ENCODE measurements around the gene METRN.
"Not testable (repeated sequence)": the region's sequence is repeated elsewhere in the genome, so short reads cannot be mapped to it uniquely, and the experiment has no call there.

Gene METRN

DNA sequence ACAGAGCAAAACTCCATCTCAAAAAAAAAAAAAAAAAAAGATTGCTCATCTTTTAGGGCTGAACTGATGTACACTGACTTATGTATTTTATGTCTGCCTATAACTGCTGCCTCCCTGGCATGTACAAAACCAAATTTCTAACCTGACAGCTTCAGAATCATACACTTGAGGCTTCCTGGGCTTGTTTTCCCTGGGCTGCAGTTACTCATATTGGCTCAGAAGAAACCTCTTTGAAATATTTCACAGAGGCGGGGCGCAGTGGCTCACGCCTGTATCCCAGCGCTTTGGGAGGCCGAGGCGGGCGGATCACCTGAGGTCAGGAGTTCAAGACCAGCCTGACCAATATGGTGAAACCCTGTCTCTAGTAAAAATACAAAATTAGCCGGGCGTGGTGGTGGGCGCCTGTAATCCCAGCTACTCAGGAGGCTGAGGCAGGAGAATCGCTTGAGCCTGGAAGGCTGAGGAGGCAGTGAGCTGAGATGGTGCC is 39.2 kb downstream of the METRN start:
- in situ Hi-C loops (cut with HindIII; ENCODE audit: low sequenced_read_pairs): not testable (repeated sequence)

- in situ Hi-C loops (cut with HindIII; ENCODE audit: low sequenced_read_pairs): no loop called here
Measured at GRCh38 chr16:754656-755055, 39.7 kb downstream of the METRN start.

DNA sequence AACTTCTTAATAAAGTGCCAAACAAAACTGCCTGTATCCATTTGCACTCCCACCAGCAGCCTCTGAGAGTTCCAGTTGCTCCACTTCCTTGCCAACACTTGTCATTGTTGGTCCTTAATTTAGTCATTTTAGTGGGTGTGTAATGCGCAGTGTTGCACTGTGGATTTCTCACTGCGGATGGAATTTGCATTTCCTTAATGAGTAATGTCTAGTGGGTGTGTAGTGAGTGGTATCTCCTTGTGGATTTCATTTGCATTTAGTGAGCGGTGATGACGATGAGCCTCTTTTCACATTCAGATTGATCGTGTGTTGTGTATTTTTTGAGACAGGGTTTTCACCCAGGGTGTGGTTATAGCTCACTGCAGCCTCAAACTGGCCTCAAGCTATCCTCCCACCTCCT is 41.5 kb downstream of the METRN start:
- in situ Hi-C loops (cut with HindIII; ENCODE audit: low sequenced_read_pairs): no loop called here

DNA sequence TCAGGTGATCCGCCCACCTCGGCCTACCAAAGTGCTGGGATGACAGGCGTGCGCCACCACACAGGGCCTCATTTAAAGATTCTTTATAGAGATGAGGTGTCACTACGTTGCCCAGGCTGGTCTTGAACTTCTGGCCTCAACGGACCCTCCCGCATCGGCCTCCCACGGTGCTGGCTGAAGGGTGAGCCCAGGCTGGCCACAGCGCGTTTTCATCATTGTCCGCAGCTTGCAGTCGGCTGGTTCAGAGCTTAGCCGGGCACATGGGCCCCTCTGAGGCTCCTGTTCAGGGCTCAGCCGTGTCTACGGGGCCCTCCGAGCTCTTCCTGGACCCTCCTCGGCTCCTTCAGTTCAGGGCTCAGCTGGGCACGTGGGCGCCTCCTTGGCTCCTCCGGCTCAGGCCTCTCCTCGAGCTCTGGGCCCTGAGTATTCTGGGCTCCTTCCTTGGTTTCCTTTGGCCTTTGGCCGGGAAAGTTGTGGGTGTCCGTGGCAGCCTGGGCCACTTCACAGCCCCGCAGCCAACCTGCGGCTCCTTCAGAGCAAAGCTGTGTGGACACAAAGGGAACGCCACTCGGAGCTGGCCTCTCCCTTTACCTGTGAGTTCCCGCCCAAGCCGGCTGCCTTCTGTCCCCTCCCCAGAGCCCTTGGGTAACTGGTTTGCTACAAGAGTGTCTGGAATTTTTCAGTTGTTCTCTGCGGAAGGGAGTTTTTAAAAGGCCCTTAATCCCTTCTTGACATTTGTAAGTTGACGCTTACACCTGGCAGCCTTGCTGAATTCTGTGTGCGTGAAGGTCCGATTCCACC is 44.4 kb downstream of the METRN start:
- in situ Hi-C loops (cut with HindIII; ENCODE audit: low sequenced_read_pairs): no loop called here

DNA sequence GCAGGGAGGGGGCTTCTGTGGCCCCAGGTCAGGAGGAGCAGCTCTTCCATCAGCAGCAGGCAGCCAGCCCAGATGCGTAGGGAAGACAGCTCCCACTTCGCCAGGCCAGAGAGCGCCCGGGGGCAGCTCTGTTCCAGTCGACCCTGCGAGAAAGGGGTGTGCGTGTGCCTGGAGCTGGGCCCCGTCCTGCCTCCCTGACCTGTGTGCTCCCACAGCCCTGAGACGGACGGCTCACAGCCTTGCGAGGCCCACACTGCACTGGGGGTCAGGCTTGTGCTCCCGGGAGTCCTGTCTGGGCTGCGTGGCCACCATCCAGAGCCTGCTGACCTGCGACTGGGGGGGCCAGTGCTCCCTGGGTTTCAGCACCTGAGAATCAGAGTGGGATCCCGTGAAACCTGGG is 45.1 kb downstream of the METRN start:
- in situ Hi-C loops (cut with HindIII; ENCODE audit: low sequenced_read_pairs): no loop called here

DNA sequence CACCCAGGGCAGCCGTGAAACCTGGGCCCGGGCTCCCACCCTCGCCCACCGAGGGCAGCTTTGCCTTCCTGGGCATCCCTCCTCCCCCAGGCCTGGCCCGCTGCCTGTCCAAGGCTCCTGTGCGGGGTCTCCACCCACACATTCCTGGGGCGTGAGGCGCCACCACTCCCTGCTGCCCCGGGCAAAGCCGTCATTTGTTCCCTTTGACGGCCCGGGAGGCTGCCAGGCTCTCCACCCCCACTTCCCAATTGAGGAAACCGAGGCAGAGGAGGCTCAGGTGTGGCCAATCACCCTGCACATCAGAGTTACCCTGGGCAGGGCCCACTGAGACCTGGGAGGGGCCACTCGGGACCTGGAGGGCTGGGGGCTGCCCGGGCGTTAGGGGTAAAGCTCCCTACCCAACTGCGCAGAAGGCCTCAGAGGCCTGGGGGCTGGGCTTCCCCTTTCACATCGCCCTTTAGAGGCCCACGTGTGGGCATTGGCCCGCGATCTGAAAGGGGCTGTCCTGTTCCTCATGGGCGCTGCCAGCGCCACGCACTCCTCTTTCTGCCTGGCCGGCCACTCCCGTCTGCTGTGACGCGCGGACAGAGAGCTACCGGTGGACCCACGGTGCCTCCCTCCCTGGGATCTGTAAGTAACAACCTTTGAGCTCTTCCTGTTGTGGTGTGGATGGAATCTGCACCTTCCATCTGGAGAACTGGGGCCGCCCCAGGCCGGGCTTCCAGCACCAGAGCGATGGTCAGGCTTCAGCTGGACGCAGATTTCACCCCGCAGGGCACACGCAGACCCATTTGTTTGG is 45.8 kb downstream of the METRN start, which contains the start of gene MSLN:
Gene MSLN, plus strand, starts transcription at position 190 of the 799 bp plus-strand sequence. CDS start 1,947 bp downstream, outside the sequence.
- in situ Hi-C loops (cut with HindIII; ENCODE audit: low sequenced_read_pairs): no loop called here

DNA sequence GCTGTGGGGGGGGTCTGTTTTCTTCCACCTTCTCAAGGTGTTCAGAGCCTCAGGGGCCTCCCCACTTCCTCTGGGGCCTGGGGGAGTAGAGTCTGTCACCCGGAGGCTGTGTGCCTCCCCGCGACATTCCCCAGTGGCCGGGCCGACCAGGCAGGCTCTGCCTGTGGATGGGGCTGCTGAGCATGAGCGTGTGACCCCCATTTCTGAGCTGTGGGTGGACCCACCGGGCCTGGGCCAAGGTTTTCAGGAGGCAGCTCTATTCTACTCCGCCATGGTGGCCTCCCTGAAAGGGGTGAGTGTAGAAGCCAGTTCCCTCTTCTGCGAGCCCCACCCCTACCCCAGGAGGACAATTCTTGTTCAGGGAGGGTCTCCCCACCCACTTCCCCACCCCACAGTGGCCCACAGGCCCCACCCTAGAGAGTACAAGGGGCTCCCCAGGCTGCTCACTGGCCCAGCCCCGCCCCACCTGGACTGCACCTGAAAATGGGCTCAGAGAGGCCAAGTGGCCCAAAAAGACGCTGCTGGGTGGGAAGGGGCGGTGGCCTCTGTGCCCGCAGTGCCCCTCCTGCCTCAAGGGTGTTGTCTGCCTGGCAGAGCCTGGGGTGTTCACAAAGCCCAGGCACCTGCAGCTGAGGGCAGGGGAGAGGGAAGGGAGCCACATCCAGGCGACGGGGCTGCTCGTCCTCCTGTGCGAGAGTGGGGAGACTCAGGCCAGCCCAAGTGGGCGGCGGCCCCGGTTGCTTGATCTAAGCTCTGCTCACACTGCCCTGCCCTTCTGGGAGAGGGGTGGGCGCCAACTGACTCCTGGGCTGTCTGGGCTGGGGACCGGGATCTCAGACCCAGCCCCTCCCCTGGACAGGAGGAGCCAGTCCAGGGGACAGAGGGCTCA is 47.0 kb downstream of the METRN start:
- in situ Hi-C loops (cut with HindIII; ENCODE audit: low sequenced_read_pairs): no loop called here

- in situ Hi-C loops (cut with HindIII; ENCODE audit: low sequenced_read_pairs): no loop called here
Measured at GRCh38 chr16:762595-763268, 47.8 kb downstream of the METRN start.

DNA sequence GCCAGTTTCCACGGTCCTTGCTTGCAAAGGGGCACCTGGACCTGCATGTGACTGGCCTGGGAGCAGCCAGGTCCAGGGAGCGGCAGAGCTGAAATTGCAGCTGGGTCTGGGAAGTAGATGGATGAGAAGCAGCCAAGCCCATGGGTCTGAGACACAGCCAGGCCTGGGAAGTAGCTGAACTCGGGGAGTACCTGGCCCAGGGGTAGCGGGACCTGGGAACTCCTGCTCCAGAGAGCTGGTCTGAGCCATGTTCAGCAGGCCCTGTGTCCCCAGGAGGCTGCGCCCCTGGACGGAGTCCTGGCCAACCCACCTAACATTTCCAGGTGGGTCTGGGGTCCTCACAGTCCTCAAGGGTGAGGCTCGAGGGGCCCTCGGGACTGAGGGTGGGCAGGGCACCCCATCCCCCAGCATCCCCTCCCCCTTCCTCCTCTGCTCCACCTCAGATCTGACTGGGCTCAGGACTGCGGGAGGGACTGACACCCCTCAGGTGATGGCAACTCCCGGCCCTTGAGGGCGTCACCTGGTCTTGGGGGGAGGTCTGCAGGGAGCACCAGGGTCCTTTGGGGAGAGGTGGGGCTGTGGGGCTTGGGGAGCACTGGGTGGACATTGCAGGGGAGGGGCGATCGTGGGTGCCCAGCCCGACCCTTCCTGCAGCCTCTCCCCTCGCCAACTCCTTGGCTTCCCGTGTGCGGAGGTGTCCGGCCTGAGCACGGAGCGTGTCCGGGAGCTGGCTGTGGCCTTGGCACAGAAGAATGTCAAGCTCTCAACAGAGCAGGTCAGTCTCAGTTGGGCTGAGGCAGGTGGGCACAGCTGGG is 48.7 kb downstream of the METRN start:
- in situ Hi-C loops (cut with HindIII; ENCODE audit: low sequenced_read_pairs): no loop called here

- in situ Hi-C loops (cut with HindIII; ENCODE audit: low sequenced_read_pairs): no loop called here
Measured at GRCh38 chr16:764184-764750, 49.3 kb downstream of the METRN start.

- in situ Hi-C loops (cut with HindIII; ENCODE audit: low sequenced_read_pairs): no loop called here
Measured at GRCh38 chr16:764848-765487, 50.0 kb downstream of the METRN start.

- in situ Hi-C loops (cut with HindIII; ENCODE audit: low sequenced_read_pairs): no loop called here
Measured at GRCh38 chr16:765488-765865, 50.6 kb downstream of the METRN start.

DNA sequence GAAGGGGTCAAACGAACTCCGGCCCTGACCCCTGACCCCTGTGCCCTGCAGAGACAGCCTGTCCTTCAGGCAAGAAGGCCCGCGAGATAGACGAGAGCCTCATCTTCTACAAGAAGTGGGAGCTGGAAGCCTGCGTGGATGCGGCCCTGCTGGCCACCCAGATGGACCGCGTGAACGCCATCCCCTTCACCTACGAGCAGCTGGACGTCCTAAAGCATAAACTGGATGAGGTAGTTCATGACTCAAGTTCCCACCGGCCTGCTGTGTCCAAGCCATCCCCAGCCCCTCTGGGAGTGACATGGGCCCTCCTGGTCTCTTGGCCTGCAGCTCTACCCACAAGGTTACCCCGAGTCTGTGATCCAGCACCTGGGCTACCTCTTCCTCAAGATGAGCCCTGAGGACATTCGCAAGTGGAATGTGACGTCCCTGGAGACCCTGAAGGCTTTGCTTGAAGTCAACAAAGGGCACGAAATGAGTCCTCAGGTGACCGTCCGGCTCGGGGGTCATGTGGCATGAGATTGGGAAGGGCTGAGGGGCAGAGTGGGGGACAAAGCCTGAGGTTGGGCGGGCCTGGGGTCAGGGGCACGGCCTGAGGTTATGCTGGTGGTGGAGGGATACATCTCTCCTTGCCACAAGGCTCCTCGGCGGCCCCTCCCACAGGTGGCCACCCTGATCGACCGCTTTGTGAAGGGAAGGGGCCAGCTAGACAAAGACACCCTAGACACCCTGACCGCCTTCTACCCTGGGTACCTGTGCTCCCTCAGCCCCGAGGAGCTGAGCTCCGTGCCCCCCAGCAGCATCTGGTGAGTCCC is 51.3 kb downstream of the METRN start:
- in situ Hi-C loops (cut with HindIII; ENCODE audit: low sequenced_read_pairs): no loop called here

DNA sequence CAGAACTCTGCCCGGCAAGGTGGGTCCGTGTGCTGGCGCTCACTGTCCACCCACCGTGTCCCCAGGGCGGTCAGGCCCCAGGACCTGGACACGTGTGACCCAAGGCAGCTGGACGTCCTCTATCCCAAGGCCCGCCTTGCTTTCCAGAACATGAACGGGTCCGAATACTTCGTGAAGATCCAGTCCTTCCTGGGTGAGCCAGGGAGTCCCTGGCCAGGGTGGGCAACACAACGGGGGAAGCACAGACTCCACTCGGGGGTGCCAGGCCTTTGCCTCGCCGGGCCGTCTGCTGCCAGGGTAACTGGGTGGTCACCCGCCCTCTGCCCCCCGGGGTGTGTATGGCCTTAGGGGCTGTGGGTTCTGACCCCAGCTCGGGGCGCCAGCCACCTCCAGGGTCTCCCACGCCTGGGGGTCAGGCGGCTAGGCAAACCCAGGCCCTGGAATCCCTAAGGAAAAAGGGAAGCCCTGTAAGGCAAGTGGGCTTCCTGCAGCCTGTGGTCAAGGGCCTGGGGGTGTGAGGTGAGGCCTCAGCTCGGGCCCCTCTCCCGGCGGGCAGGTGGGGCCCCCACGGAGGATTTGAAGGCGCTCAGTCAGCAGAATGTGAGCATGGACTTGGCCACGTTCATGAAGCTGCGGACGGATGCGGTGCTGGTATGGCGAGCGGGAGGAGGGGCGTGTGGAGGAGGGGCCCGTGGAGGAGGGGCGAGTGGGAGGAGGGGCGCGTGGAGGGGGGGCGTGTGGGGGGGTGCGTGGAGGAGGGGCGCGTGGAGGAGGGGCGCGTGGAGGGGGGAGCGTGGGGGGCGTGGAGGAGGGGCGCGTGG is 52.1 kb downstream of the METRN start:
- in situ Hi-C loops (cut with HindIII; ENCODE audit: low sequenced_read_pairs): no loop called here

- in situ Hi-C loops (cut with HindIII; ENCODE audit: low sequenced_read_pairs): no loop called here
Measured at GRCh38 chr16:767743-768235, 52.9 kb downstream of the METRN start.

GRCh38 chr16:768428-768827 is 53.5 kb downstream of the METRN start:
- in situ Hi-C loops (cut with HindIII; ENCODE audit: low sequenced_read_pairs): no loop called here
